GM19023 (cell line): ENCODE measurements around the gene STK32C.

ENCODE experiments used
- ATAC-seq: cut with Tn5 transposase; IDR thresholded peaks from one replicate; pipeline ENCODE4 v1.9.1; 2021; ENCODE audit warnings: mild to moderate bottlenecking, moderate library complexity; ENCODE audit not compliant: unreplicated experiment

Gene STK32C

DNA sequence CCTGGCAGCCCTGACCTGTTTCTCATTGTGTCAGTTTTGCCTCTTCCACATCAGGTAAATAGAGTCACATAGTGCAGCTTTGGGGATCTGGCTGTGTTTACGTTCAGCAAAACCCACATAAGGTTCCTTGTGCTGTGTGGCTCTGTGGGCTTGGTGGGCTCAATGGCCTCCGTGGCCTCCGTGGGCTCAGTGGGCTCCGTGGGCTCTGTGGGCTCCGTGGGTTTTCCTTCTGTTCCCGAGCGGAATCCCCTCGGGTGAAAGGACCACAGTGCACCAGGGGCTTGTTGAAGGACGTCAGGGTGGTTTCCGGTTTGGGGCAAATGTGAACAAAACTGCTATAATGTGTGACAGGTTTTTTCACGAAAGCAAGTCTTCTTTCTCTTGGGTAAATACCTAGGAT lies 133.5 kb downstream of the STK32C start:
- ATAC-seq: no peak

DNA sequence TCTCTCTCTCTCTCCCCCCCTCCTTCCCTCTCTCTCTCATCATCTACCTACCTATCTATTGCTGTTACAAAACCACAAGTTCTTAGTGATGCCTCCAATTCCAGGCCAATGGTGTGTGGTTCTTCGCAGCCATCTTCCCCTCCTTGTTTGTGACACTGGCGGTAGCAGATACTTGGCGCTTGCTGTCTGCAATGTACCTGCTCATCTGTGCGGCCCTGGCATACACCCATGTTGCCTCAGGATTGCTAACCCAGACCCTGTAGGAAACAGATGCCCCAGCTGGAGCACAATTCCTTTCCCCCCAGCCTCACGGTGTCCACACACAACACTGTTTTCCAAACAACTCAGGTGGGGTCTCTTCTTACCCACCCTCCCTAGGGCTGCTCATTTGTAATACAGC lies 134.6 kb downstream of the STK32C start:
- ATAC-seq: no peak

DNA sequence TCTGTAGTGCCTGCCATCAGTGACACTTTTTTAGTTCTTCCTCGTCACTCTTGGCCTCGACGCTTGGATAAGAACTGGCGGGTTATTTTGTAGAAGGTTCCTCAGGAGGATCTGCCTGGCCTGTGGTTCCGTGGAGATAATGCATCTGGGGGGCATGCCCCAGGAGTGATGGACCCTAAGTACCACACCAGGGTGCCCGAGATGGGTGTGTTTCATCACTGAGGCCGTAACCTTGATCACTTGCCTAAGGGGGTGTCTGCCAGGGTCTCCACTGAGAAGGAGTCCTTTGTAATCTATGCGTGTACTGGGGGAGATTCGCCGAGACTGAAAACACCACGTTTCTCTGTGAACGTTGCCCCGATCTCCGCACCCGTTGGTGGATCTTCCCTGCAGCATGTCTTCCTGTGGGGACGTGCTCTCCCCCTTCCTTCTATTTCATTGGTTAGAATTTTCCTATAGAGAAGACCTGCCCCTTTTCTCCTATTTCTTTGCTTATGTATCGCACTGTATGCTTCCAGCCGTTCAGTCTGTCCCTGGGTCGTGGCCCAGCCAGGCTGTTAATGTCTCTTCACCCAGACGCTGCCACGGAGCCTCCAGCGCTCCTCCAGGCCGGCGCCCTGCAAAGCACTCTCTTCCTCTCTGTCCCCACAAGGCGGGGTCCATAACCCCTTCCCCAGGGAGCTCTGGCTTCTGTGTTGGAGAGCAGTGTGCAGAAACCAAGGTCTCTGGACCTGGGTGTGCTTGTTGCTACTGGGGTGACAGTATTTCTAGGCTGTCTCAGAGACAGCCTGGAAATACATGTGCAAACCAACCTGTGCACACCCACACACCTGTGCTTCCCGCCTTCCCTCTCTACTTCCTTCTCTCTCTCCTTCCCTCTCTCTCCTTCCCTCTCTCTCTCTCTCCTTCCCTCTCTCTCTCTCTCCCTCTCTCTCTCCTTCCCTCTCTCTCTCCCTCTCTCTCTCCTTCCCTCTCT lies 135.4 kb downstream of the STK32C start:
- no peak for ATAC-seq

DNA sequence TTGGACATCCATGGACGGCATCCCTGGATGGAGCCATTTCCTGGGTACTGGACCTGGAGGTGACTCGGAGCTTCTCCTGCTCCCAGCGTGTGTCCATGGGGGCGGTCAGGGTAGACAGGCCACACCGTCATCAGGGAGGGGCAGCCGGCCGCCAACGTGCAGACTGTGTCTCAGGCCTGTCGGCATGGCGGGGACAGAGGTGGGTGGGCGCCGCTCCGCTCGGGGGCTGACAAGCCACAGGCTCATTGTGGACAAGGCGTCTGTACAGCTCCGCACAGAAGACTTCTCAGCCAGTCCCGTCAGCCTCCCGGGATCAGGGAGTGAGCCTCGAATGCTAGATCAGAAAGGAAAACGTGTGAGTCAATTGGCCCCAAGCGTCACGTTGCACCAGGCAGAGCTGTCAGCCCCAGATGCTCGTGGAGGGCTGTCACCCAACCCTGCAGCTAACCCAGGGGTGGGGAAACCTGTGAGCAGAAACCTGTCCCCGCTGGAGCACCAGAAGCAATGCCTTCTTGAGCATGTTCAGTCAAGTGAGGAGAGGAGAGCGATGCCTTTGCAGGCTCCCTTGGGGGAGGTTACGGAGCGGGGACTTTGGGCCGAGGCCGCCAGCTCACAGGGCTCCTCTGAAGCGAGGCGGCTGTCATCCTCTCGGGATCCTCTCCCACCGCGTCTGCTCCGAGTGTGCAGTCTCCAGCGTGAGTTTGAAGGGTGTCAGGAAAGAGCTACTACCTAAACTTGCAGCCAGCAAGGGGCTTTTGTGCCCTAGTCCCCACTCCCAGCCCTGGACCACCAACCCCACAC lies 137.0 kb downstream of the STK32C start:
- ATAC-seq: no peak

DNA sequence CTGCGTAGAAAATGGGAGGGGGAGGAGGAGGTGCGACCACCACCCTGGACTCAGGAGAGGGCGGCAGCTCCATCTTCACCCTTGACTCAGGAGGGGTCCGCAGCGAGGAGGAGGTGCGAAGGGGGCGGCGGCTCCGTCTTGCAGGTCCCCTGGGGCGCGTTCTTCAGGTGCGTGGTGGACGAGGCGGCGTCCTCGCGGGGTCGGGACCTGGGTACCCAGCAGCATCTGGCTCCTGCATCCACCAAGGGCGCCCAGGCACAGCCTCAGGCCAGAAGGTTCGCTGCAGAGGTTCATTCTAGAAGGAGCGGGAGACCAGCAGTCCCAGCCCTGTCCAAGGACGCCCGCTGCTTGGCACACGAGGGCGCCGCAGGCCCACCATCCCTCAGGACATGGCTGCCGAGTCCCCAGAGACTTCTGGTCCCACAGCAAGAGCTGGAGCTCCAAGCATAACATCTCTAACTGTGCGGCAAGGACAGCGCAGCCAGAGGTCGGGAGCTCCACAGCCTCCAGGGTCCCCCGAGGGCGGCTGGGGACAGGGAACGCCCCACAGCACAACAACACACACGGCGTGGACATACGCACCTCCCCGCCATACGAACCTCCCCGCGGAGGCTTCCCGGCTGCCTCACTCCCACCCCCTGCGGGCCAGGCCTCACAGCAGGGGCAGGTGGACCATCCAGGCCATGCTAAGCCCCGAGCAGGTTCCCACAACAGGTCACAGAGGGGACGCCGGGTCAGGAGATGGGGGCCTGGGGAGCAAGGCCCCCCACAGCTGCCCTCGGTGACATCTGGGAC lies 137.8 kb downstream of the STK32C start:
- no peak for ATAC-seq

DNA sequence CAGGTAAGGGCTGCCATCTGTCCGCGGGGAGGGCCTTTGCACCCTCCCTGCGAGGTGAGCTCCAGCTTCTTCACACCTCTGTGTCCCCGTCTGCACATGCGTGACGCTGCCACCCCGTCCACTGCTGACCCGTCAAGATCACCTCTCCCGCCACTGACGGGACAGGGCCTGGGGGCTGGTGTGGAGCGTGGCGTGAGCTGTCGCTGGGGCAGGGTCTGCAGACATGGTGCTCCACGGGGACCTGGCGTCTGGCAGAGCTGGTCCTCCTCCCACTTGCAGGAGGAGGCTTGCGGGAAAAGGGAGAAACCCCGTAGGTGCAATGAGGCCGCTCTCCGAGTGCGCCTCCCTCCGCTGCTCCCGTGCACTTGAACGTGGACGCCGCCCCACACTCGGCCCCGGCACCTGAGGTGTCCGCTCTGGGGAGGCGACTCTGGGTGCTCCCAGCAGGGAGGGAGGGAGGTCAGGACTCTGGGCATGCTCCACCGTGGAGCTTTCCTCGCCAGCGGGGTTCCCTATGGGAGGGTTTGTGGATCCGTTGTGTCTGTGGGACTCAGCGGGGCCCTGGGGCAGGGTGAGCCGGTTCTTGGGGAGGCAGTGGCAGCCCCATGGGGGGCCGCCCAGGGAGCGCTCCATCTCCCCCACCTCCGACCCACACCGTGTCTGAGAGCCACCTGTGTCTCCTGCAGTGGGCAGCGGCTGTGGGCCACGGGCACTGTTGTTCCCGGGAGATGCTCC lies 138.6 kb downstream of the STK32C start:
- ATAC-seq: no peak

DNA sequence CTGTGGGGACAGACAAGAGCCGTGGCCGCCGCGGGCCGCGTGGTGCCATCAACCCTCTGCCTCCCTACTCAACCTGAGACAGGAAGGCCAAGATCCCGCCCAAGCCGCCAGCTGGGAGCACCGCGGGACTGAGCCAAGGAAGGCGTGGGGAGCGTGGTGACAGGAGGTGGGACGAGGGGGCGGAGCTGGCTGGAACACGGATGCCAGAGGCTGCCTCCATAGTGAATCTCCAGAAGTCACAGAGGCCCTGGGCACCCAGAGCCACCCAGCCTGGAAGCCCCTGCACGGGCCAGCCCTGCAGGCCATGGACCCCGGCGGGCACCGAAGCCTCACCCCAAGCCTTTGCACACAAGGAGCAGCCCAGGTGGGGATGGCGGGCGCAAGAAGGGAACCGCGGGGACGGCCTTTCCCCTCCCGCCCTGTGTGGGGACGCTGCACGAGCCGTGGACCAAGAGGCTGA lies 139.1 kb downstream of the STK32C start:
- no peak for ATAC-seq

DNA sequence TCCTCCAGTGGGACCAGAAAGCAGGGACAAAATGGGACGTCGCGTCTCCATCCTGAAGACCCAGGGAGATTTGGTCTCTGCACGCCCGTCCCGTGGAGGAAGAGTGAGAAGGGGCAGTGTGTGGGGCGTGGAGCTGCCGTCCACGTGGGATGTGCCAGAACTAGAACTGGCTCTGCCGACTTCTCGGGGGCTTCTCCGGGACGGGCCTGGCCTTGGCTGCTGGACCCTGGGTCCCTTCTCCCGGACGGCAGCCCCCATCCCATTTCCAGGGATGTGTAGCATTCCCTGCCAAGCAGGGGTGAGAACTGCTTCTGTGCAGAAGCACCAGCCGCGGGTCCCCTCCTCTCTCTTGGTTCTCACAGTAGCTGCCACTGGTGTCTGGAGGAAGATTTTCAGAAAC lies 139.8 kb downstream of the STK32C start:
- no peak for ATAC-seq

DNA sequence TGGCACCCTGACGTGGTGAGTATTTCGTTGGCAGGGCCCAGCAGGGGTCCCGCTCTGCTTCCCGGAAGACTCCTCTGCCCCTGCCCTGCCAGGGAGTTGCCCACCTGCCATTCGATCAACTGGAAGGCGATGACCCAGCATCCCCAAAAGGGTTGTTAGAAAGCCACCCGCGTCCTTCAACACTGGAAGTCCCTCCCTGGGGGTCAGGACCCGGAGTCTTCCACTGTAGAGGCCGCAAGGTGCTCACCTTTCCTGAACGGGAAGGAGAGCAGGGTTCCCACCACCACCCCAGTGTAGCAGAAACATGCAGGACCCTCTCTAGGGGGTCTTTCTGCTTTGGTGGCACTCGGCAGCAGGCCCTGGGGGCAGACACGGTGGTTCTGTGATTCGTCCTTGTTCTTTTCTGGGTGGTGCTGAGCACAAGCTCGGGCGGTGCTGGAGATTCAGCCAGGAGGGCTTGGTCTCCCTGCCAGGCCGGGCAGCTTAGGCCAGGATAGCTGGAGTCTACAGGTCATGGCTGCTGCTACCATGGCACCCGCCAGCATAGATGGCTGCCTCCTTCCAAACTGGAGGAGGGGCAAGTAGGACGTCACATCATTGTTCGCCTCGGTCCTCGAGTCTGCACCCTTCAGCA lies 140.6 kb downstream of the STK32C start:
- no peak for ATAC-seq

DNA sequence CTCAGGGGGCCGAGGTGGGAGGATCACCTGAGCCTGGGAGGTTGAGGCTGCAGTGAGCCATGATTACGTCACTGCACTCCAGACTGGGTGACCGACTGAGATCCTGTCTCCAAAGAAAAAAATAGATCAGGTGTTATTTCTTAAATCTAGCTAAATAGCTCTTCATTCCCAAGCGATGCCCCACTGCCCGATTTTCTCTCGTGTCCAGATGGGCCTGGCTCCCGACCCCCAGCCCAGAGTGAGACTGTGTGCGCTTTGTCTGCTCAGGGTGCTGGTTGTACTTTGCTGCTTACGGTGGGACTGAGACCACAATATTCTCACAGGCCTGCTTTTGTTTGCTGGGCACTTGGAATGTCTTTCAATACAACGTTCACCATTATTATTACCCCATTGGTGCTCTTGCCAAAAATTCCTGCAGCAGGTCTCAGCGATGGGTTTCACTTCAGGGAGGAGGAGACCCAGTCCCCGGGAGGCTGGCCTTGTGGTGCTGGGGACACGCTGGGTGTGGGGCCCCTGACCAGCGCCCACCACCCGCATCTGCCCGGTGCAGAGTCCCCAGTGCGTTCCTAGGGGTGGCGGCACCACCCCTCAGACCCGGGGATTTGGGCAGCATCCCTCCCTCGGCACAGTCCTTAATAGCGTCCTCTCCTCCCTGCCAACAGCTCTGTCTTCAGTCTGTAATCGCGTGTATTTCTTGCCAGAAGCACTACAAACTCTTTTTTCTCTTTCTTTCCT lies 141.4 kb downstream of the STK32C start:
- no peak for ATAC-seq

DNA sequence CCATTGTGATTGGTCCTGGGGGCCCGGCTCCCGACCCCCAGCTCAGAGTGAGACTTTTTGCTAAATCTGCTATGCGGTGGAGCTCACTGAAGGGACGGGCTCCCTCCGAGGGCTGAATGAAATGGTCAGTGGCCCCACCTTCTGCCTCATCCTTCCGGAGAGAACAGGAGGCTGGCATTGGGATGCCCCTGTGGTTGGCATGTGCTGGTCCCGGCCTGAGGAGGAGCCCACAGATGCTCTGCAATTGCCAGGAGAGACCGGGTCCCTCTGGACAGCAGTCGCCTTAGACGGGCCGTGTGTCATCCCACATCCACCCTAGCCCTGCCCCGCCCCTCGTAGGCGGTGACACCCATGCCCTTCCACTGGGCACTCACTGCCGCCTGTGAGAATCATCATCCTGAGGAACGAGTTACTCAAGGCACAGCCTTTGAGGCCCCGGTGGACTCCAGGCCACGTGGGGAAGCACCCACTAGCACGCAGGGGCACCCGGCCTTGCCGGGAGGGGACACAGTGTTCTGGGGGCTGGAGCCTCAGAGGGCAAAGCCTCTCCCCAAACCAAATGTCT lies 142.3 kb downstream of the STK32C start:
- ATAC-seq: no peak

DNA sequence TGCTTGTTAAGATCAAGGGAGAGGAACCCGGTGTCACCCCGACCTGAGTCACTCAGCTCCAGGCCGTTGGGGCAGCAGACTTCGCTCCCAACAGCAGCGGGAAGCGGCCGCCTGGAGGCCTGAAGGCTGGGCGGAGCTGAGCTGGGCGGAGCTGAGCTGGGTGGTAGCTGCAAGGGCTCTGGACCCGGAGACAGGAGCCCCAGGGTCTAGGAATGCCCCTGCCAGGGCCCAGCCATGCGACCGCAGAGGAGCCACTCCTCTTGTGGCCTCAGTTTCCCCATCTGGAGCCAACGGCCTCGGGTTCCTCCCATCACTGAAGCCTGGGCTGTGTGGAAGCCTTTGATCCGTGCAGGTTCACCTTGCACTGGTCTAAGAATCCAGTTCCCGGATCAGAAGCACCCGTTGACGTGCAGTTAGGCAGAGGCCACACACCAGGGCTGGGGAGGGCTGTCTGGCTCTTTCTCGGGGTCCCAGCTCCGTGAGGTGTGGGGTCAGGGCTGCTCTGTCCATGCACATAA lies 142.9 kb downstream of the STK32C start:
- ATAC-seq: no peak

DNA sequence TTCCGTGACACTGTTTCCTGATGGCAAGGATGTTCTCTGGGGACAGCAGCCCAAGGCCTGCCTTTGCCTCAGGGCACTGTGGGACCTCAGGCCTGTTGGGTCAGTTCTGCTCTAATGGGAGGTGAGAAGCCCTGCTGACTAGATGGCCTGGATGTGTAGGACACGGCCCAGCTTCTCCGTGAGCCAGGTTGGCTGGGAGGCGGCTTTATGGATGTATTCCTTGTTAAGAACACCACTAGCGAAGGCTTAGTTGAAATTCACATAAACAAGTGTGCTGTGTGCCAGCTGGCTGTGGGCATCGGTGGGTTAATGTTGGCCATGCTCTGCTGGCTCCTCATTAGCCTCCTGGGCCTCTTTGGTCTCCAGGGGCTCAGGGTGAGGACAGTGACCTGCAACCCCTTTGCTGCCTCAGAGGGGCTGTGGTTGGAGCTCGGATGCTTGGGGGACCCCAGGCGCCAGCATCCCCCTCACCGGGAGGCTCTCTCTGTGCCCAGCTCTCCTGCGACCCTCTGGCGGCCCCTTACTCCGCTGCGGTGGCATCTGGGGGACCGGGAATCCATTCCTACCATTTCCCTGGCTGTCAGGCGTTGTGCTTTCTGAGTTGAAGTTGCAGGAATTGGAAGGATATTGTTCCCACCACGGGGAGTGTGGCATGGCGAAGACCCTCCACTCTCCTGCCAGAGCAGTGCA lies 143.8 kb downstream of the STK32C start:
- ATAC-seq: no peak

DNA sequence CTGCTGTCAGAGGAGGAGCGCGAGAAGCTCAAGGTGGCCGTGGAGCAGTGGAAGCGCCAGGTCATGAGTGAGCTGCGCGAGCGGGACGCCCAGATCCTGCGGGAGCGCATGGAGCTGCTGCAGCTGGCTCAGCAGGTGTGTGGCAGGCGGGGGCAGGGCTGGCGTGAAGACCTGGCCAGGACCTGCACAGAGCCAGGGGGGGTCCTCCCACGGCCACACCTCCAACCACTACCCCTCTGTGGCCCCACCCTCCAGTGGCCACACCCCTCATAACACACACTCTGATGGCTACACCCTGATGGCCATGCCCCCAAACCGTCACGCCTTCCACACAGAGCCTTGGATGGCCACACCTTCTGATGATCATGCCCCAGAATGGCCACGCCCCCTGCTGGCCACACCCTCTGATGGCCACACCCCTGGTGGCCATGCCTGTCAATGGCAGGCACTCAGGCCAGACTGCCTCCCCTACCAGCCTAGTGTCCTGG lies 144.4 kb downstream of the STK32C start:
- no peak for ATAC-seq

DNA sequence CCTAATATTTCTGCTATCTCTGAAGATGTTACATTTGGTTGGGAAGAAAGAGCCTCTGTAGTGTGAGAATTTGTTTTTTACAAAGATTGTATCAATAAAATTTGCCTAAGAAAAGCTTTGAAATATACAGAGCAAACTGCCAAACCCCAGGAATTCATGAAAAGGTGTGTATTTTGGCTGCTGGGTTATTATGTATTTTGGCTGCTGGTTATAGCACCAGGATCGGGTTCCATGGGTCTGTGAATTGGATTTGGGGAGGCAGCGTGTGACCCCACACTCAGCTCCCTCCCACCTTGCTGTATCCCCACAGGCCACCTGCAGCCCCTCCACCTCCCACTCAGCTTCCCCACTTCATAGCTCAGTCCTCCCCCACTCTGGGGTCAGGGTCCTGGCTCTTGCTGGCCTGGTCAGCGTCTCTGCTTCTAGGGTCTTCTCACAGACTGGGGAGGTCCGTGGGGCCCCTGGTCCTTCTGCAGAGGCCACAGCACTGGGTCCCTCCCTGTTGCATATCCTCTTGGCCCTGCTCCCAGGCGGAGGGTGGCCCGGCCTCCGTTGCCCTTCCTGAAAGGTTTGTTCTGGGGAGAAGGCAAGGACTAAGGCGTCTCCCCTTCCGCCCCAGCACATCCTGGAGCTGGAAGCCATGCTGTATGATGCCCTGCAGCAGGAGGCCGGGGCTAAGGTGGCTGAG lies 145.0 kb downstream of the STK32C start:
- ATAC-seq: no peak

DNA sequence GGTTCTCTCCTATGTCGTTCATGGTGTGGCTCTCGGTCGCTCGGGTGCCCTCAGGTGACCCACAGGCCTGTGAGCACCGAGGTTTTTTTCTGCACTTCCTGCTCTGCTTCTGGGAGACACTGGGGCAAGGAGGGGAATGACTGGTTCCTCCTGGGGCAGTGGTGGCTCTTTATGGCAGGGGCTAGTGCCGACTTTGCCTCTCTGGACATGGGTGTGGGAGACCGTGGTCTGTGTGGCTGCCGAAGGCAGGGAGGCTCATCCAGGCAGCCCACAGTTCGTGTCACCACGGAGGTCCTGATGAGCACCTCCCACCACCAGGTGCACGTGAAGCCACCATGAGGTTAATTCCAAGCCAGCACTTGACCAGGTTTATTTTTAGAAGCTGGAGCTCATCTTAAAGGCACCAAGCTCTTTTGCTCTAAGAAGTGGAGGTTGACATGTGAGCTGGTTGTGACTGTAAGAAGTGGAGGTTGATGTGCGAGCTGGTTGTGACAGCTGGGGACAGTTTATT lies 145.7 kb downstream of the STK32C start:
- ATAC-seq: no peak
